ENCODE data around the gene NDUFS1. TPM values are rescaled to one million over a fixed set of nuclear protein-coding genes. Genes with fewer than 3 reads are reported as not detected.

NDUFS1 gene
- total and polyA plus RNA-seq, 10 of the 15 experiments (the other 5 are each of a cell fraction or from before 2014, with no cell fraction given) = 62.6 to 108 (median 90.4) TPM

- TF ChIP-seq EP300 (IDR thresholded peaks at IDR 0.05; ENCODE audit: borderline replicate concordance in 1 of 2, control insufficient read depth in 1 of 2, low read depth in 2 of 2, low read length in 2 of 2) (no peak), CREB1 (IDR thresholded peaks at IDR 0.05; ENCODE audit: low read depth) (no peak), ZZZ3 (IDR thresholded peaks at IDR 0.05; ENCODE audit: control insufficient read depth, insufficient read length, low read depth) (no peak), TCF7 (IDR thresholded peaks at IDR 0.05; ENCODE audit: borderline replicate concordance) (peak; percentile 58; the same call in 1 of the 2 replicates), SPI1 (IDR thresholded peaks at IDR 0.05; ENCODE audit: borderline replicate concordance, insufficient read depth, low read depth, low read length) (no peak), HDGF (IDR thresholded peaks at IDR 0.05) (no peak), ZNF384 (IDR thresholded peaks at IDR 0.05; ENCODE audit: borderline replicate concordance, low read depth, low read length) (peak; percentile 80), ZNF24 (IDR thresholded peaks at IDR 0.05) (0 out of 2 replicates have a peak, but pooled peaks have one; percentile 17), PML (IDR thresholded peaks at IDR 0.05; ENCODE audit: low read length) (peak; percentile 79; the same call in 1 of the 2 replicates), SUPT20H (IDR thresholded peaks at IDR 0.05; ENCODE audit: borderline replicate concordance, control insufficient read depth, low read depth, low read length) (no peak), ATF7 (IDR thresholded peaks at IDR 0.05; ENCODE audit: low read depth) (no peak), YBX1 (IDR thresholded peaks at IDR 0.05) (no peak), CHD4 (IDR thresholded peaks at IDR 0.05) (no peak), SREBF2 (IDR thresholded peaks at IDR 0.05; ENCODE audit: low read length) (no peak), CBX5 (IDR thresholded peaks at IDR 0.05; ENCODE audit: low read depth) (no peak), POLR2AphosphoS2 (IDR thresholded peaks at IDR 0.05; ENCODE audit: low read depth, low read length) (no peak; the same call in 1 of the 2 replicates), NFXL1 (IDR thresholded peaks at IDR 0.05; ENCODE audit: borderline replicate concordance) (no peak), MYC (IDR thresholded peaks at IDR 0.05; ENCODE audit: insufficient read depth, insufficient read length, insufficient replicate concordance, low read length, severe bottlenecking) (no peak), IKZF2 (IDR thresholded peaks at IDR 0.05) (peak; percentile 73 to 79), SREBF1 (IDR thresholded peaks at IDR 0.05; ENCODE audit: low read length) (no peak), SMC3 (IDR thresholded peaks at IDR 0.05; ENCODE audit: borderline replicate concordance, low read length) (no peak), RB1 (IDR thresholded peaks at IDR 0.05; ENCODE audit: borderline replicate concordance) (no peak; the same call in 1 of the 2 replicates)
- TF ChIP-seq, protein P1, sequence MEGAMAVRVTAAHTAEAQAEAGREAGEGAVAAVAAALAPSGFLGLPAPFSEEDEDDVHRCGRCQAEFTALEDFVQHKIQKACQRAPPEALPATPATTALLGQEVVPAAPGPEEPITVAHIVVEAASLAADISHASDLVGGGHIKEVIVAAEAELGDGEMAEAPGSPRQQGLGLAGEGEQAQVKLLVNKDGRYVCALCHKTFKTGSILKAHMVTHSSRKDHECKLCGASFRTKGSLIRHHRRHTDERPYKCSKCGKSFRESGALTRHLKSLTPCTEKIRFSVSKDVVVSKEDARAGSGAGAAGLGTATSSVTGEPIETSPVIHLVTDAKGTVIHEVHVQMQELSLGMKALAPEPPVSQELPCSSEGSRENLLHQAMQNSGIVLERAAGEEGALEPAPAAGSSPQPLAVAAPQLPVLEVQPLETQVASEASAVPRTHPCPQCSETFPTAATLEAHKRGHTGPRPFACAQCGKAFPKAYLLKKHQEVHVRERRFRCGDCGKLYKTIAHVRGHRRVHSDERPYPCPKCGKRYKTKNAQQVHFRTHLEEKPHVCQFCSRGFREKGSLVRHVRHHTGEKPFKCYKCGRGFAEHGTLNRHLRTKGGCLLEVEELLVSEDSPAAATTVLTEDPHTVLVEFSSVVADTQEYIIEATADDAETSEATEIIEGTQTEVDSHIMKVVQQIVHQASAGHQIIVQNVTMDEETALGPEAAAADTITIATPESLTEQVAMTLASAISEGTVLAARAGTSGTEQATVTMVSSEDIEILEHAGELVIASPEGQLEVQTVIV (IDR thresholded peaks at IDR 0.05; ENCODE audit: borderline replicate concordance, partially characterized antibody) = no peak
- TF ChIP-seq, protein P2, sequence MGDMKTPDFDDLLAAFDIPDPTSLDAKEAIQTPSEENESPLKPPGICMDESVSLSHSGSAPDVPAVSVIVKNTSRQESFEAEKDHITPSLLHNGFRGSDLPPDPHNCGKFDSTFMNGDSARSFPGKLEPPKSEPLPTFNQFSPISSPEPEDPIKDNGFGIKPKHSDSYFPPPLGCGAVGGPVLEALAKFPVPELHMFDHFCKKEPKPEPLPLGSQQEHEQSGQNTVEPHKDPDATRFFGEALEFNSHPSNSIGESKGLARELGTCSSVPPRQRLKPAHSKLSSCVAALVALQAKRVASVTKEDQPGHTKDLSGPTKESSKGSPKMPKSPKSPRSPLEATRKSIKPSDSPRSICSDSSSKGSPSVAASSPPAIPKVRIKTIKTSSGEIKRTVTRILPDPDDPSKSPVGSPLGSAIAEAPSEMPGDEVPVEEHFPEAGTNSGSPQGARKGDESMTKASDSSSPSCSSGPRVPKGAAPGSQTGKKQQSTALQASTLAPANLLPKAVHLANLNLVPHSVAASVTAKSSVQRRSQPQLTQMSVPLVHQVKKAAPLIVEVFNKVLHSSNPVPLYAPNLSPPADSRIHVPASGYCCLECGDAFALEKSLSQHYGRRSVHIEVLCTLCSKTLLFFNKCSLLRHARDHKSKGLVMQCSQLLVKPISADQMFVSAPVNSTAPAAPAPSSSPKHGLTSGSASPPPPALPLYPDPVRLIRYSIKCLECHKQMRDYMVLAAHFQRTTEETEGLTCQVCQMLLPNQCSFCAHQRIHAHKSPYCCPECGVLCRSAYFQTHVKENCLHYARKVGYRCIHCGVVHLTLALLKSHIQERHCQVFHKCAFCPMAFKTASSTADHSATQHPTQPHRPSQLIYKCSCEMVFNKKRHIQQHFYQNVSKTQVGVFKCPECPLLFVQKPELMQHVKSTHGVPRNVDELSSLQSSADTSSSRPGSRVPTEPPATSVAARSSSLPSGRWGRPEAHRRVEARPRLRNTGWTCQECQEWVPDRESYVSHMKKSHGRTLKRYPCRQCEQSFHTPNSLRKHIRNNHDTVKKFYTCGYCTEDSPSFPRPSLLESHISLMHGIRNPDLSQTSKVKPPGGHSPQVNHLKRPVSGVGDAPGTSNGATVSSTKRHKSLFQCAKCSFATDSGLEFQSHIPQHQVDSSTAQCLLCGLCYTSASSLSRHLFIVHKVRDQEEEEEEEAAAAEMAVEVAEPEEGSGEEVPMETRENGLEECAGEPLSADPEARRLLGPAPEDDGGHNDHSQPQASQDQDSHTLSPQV (IDR thresholded peaks at IDR 0.05) = no peak
Observed at GRCh38 chr2:206085742-206086445, 73.3 kb downstream of the NDUFS1 start, which contains the start of gene INO80D (continued).

Measured in GM12878 (cell line).